HEK293 (cell line): Measurements from ENCODE around the gene TOP3A.

Experiments
- CTCF ChIA-PET: fragments of 350-600 bp; formaldehyde crosslinking; extraction: SDS; loops from one replicate; lab custom pipeline; 2021; ENCODE audit warnings: antibody characterized with exemption; lab: Yijun Ruan, JAX
- POLR2A ChIA-PET: fragments of 300-600 bp; formaldehyde crosslinking; extraction: SDS; loops from one replicate; lab custom pipeline; 2020; ENCODE audit warnings: antibody characterized with exemption, inconsistent platforms; lab: Yijun Ruan, JAX
- H3K27ac ChIP-seq: fragments of 200-500 bp; sonication (Bioruptor generic); 2 replicates; pipeline ENCODE4 v1.5.1; 2014; ENCODE audit warnings: low read depth, low read length, control low read depth, inconsistent platforms; ENCODE audit errors: extremely low read depth
- H3K36me3 ChIP-seq, 2 experiments: fragments of 200-500 bp in 1 of 2; sonication (Bioruptor generic) in 1 of 2; 1 replicate in 1 of 2; 2 replicates in 1 of 2; pipeline ENCODE4 v1.5.1; 2014 to 2017; ENCODE audit warnings: inconsistent platforms in 2 of 2, low read length in 2 of 2; ENCODE audit not compliant: control insufficient read depth in 2 of 2, insufficient read depth in 1 of 2
- H3K4me1 ChIP-seq: fragments of 200-500 bp; sonication (Bioruptor generic); 2 replicates; pipeline ENCODE4 v1.5.1; 2014; ENCODE audit warnings: mild to moderate bottlenecking, low read length, inconsistent platforms; ENCODE audit not compliant: control insufficient read depth, insufficient read depth
- H3K4me3 ChIP-seq: 2 replicates; pipeline ENCODE4 v1.5.1; 2011; ENCODE audit warnings: low read depth, mild to moderate bottlenecking, control low read depth, low read length, moderate library complexity
- H3K9me3 ChIP-seq: fragments of 200-500 bp; sonication (Bioruptor generic); 2 replicates; pipeline ENCODE4 v1.5.1; 2014; ENCODE audit warnings: low read depth, low read length, inconsistent platforms; ENCODE audit not compliant: control insufficient read depth, insufficient read depth
- PRDM10 ChIP-seq: fragments of 450-650 bp; formaldehyde crosslinking; IDR thresholded peaks from 2 replicates; pipeline ENCODE4 v1.5.1; 2016; ENCODE audit warnings: missing biosample characterization, missing genetic modification characterization
- ZBTB21 ChIP-seq: fragments of 450-650 bp; formaldehyde crosslinking; IDR thresholded peaks from 2 replicates; pipeline ENCODE4 v1.5.1; 2017; ENCODE audit warnings: missing biosample characterization, missing genetic modification characterization
- ZBTB44 ChIP-seq: fragments of 450-650 bp; IDR thresholded peaks from 2 replicates; pipeline ENCODE4 v1.5.1; 2018; ENCODE audit warnings: missing biosample characterization, mild to moderate bottlenecking, missing genetic modification characterization
- ZNF132 ChIP-seq: fragments of 450-650 bp; formaldehyde crosslinking; IDR thresholded peaks from 2 replicates; pipeline ENCODE4 v1.5.1; 2017; ENCODE audit warnings: missing biosample characterization, missing genetic modification characterization, borderline replicate concordance
- ZNF138 ChIP-seq: fragments of 450-650 bp; formaldehyde crosslinking; IDR thresholded peaks from 2 replicates; pipeline ENCODE4 v1.5.1; 2016; ENCODE audit warnings: missing biosample characterization, missing genetic modification characterization, borderline replicate concordance
- ZNF148 ChIP-seq: fragments of 450-650 bp; formaldehyde crosslinking; IDR thresholded peaks from 2 replicates; pipeline ENCODE4 v1.5.0; 2017; ENCODE audit warnings: missing biosample characterization, missing genetic modification characterization, borderline replicate concordance
- ZNF24 ChIP-seq: fragments of 450-650 bp; formaldehyde crosslinking; IDR thresholded peaks from 2 replicates; pipeline ENCODE4 v1.5.1; 2016; ENCODE audit warnings: missing biosample characterization, missing genetic modification characterization
- ZNF280C ChIP-seq: fragments of 450-650 bp; formaldehyde crosslinking; IDR thresholded peaks from 2 replicates; pipeline ENCODE4 v1.5.1; 2016; ENCODE audit warnings: missing biosample characterization, missing genetic modification characterization
- ZNF501 ChIP-seq: fragments of 450-650 bp; formaldehyde crosslinking; IDR thresholded peaks from 2 replicates; pipeline ENCODE4 v1.5.1; 2016; ENCODE audit warnings: missing biosample characterization, missing genetic modification characterization
- ZNF544 ChIP-seq: fragments of 450-650 bp; formaldehyde crosslinking; IDR thresholded peaks from 2 replicates; pipeline ENCODE4 v1.5.0; 2017; ENCODE audit warnings: missing biosample characterization, missing genetic modification characterization
- ZNF548 ChIP-seq: fragments of 450-650 bp; formaldehyde crosslinking; IDR thresholded peaks from 2 replicates; pipeline ENCODE4 v1.5.1; 2016; ENCODE audit warnings: missing biosample characterization, missing genetic modification characterization
- ZNF549 ChIP-seq: fragments of 450-650 bp; IDR thresholded peaks from 2 replicates; pipeline ENCODE4 v1.5.1; 2018; ENCODE audit warnings: missing biosample characterization, missing genetic modification characterization, mild to moderate bottlenecking, inconsistent platforms, moderate library complexity
- ZNF707 ChIP-seq: fragments of 450-650 bp; formaldehyde crosslinking; IDR thresholded peaks from 2 replicates; pipeline ENCODE4 v1.5.1; 2016; ENCODE audit warnings: missing biosample characterization, missing genetic modification characterization
- ZNF777 ChIP-seq: fragments of 450-650 bp; formaldehyde crosslinking; IDR thresholded peaks from 2 replicates; pipeline ENCODE4 v1.5.1; 2017; ENCODE audit warnings: missing biosample characterization, missing genetic modification characterization, borderline replicate concordance
- ZNF837 ChIP-seq: fragments of 450-650 bp; formaldehyde crosslinking; IDR thresholded peaks from 2 replicates; pipeline ENCODE4 v1.5.1; 2016; ENCODE audit warnings: missing biosample characterization, missing genetic modification characterization
- ZSCAN5A ChIP-seq: fragments of 450-650 bp; formaldehyde crosslinking; IDR thresholded peaks from 2 replicates; pipeline ENCODE4 v1.5.1; 2016; ENCODE audit warnings: missing biosample characterization, missing genetic modification characterization

The TOP3A gene

GRCh38 chr17:18314731-18315561, at the start of gene TOP3A, which contains the start of gene SMCR8 (continued):
- TF ChIP-seq ZNF132 (tag by site-specific recombination) (no peak), ZNF548 (tag by site-specific recombination) (no peak), ZNF280C (no peak), ZNF138 (tag by site-specific recombination) (no peak), ZNF148 (tag by site-specific recombination) (no peak), ZNF544 (tag by site-specific recombination) (no peak), ZBTB21 (peak; percentile 54; the same call in 1 of the 2 replicates), ZBTB44 (tag by site-specific recombination) (no peak), ZSCAN5A (tag by site-specific recombination) (peak; percentile 86), ZNF501 (tag by site-specific recombination) (peak; percentile 57), ZNF777 (tag by site-specific recombination) (peak; percentile 95), PRDM10 (tag by site-specific recombination) (peak; percentile 80)

GRCh38 chr17:18364166-18364565, 49.4 kb upstream of the TOP3A start:
- no peaks in the 10 kb centered on the region for H3K4me1 ChIP-seq
- no peak overlapping the region for H3K4me3 ChIP-seq
- no peak overlapping the region for H3K27ac ChIP-seq
- CTCF ChIA-PET: no interaction called here
- TF ChIP-seq ZNF24 (no peak), ZNF707 (tag by site-specific recombination) (no peak), ZNF837 (tag by site-specific recombination) (no peak), PRDM10 (tag by site-specific recombination) (0 out of 2 replicates have a peak, but pooled peaks have one; percentile 80), ZNF549 (tag by site-specific recombination) (no peak)
- POLR2A ChIA-PET: interaction anchor here (0.6 to 1.6 kb wide), 2 partner anchors 15 to 183 kb away, joined by 3 to 7 read pairs; no protein-coding TSS in a partner anchor
- H3K36me3 ChIP-seq: peaks cover 14 to 16% of the 10 kb centered on the region in 2 experiments; a peak in 2 of 3 replicates
- no peaks in the 10 kb centered on the region for H3K9me3 ChIP-seq
